PC-3 (cell line): ENCODE measurements around the gene MAPKAPK3. TPM values are rescaled to one million over a fixed set of nuclear protein-coding genes. Genes with fewer than 3 reads are reported as not detected.

ENCODE experiments used
- ATAC-seq: fragments of 200-7000 bp; cut with Tn5 transposase; 2 replicates; pipeline ENCODE4 v1.9.1; 2020; ENCODE audit warnings: mild to moderate bottlenecking, moderate library complexity
- BruUV-seq: library from RNA; stranded (reverse); fragments of 400-500 nt; replicated peaks from 2 replicates; lab custom pipeline; 2021; lab: Mats Ljungman, UMichigan
- CTCF ChIA-PET: fragments of 300-600 bp; sonication (Branson Sonifier 250); formaldehyde crosslinking; loops from one replicate; lab custom pipeline; 2022; ENCODE audit warnings: antibody characterized with exemption; lab: Charles Lee
- POLR2A ChIA-PET: fragments of 300-600 bp; sonication (Branson Sonifier 250); formaldehyde crosslinking; loops from one replicate; lab custom pipeline; 2022; ENCODE audit warnings: antibody characterized with exemption; ENCODE audit not compliant: unreplicated experiment; lab: Charles Lee
- DNase-seq: peaks from one replicate; pipeline ENCODE4 v3.0.0-alpha.2; 2015
- H2AFZ ChIP-seq: fragments of 300-600 bp; sonication (generic); 2 replicates; pipeline ENCODE4 v1.6.0; 2016; ENCODE audit warnings: antibody characterized with exemption, low read length
- H3F3A ChIP-seq: fragments of 300-600 bp; sonication (generic); one replicate; pipeline ENCODE4 v1.6.0; 2017; ENCODE audit warnings: antibody characterized with exemption, low read length, control low read depth, mild to moderate bottlenecking; ENCODE audit not compliant: unreplicated experiment
- H3K27ac ChIP-seq: fragments of 300-600 bp; sonication (generic); 2 replicates; pipeline ENCODE4 v1.5.1; 2016; ENCODE audit warnings: mild to moderate bottlenecking, low read length
- H3K27me3 ChIP-seq: fragments of 300-600 bp; sonication (generic); 2 replicates; pipeline ENCODE4 v1.6.1; 2016; ENCODE audit warnings: low read length, mixed read lengths
- H3K36me3 ChIP-seq: fragments of 300-600 bp; sonication (generic); 2 replicates; pipeline ENCODE4 v1.6.1; 2016; ENCODE audit warnings: low read depth, mixed run types, low read length, mixed read lengths
- H3K4me1 ChIP-seq: fragments of 300-600 bp; sonication (generic); 2 replicates; pipeline ENCODE4 v1.5.1; 2016; ENCODE audit warnings: low read length; ENCODE audit not compliant: insufficient read depth
- H3K4me2 ChIP-seq: fragments of 300-600 bp; sonication (generic); 2 replicates; pipeline ENCODE4 v1.6.0; 2016; ENCODE audit warnings: low read length
- H3K4me3 ChIP-seq: fragments of 300-600 bp; sonication (generic); 2 replicates; pipeline ENCODE4 v1.5.1; 2016; ENCODE audit warnings: mild to moderate bottlenecking, low read length, mixed read lengths
- H3K79me2 ChIP-seq: fragments of 300-600 bp; sonication (generic); 2 replicates; pipeline ENCODE4 v1.6.1; 2017; ENCODE audit warnings: low read length, mixed read lengths
- H3K9ac ChIP-seq: fragments of 300-600 bp; sonication (generic); 2 replicates; pipeline ENCODE4 v1.6.0; 2016; ENCODE audit warnings: mild to moderate bottlenecking, low read length
- H3K9me2 ChIP-seq: fragments of 300-600 bp; sonication (generic); replicated peaks from 2 replicates; pipeline ENCODE4 v1.6.1; 2016; ENCODE audit warnings: mixed run types, low read length, mixed read lengths
- H3K9me3 ChIP-seq: fragments of 300-600 bp; sonication (generic); 2 replicates; pipeline ENCODE4 v1.6.1; 2016; ENCODE audit warnings: low read length, mixed read lengths
- H4K20me1 ChIP-seq: fragments of 300-600 bp; sonication (generic); 2 replicates; pipeline ENCODE4 v1.6.1; 2016; ENCODE audit warnings: low read length, mixed read lengths
- EZH2 ChIP-seq: fragments of 300-600 bp; sonication (generic); IDR thresholded peaks from one replicate; pipeline ENCODE4 v1.6.1; 2017; ENCODE audit warnings: antibody characterized with exemption, mild to moderate bottlenecking, low read length; ENCODE audit not compliant: unreplicated experiment
- EZH2phosphoT487 ChIP-seq: fragments of 300-600 bp; sonication (generic); IDR thresholded peaks from 2 replicates; pipeline ENCODE4 v1.6.1; 2018; ENCODE audit warnings: mild to moderate bottlenecking, antibody characterized with exemption, low read length, borderline replicate concordance
- intact Hi-C: fragments of 100-400 bp; cut with micrococcal nuclease; formaldehyde crosslinking; loops from 2 replicates; pipeline ENCODE4 v1.9.0; 2023
- total RNA-seq: library from RNA; depleted of rRNA; stranded (reverse); fragments of >200 nt; gene quantifications from 2 replicates; pipeline ENCODE4 v1.2.3, GENCODE V29; 2014
- TF ChIP-seq, protein P1 (sequence below): fragments of 300-600 bp; sonication (generic); conservative IDR thresholded peaks from 2 replicates; pipeline ENCODE4 v1.5.1; 2017; ENCODE audit warnings: antibody characterized with exemption, low read depth, mild to moderate bottlenecking, low read length

MAPKAPK3 gene
- total RNA-seq, 1 experiment from 2014 or later = 142 TPM

DNA sequence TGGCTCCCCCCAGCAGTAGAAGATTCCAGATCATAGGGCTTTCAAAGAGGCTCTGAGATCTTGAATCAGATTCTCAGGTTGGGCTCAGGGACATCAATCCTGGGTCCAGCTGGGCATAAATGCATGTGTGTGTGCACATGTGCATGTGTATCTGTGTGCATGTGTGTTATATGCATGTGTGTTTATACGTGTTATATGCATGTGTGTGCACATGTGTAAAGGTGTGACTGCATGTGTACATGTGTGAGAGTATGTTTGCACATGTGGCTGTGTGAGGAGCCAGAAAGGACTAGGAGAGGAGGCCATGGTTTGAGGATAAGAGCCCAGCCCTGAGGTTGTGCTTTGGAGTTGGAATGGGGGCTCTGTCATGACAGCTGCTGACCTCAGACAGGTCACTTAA is 1.8 kb upstream of the MAPKAPK3 start:
- TF ChIP-seq EZH2phosphoT487 (no peak), EZH2 (no peak)
- TF ChIP-seq, protein P1, sequence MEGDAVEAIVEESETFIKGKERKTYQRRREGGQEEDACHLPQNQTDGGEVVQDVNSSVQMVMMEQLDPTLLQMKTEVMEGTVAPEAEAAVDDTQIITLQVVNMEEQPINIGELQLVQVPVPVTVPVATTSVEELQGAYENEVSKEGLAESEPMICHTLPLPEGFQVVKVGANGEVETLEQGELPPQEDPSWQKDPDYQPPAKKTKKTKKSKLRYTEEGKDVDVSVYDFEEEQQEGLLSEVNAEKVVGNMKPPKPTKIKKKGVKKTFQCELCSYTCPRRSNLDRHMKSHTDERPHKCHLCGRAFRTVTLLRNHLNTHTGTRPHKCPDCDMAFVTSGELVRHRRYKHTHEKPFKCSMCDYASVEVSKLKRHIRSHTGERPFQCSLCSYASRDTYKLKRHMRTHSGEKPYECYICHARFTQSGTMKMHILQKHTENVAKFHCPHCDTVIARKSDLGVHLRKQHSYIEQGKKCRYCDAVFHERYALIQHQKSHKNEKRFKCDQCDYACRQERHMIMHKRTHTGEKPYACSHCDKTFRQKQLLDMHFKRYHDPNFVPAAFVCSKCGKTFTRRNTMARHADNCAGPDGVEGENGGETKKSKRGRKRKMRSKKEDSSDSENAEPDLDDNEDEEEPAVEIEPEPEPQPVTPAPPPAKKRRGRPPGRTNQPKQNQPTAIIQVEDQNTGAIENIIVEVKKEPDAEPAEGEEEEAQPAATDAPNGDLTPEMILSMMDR = no peak
- H3F3A ChIP-seq = peaks cover 4% of the 10 kb centered on the region
- H3K4me1 ChIP-seq = peaks cover 48% of the 10 kb centered on the region
- no peak overlapping the region for H3K27ac ChIP-seq
- no peak overlapping the region for H3K4me3 ChIP-seq
- intact Hi-C loops = loop anchor here (2.0 to 5.0 kb wide), 2 partner anchors 57 to 178 kb away; partner anchors contain the start of gene DOCK3
- DNase-seq = no peak
- POLR2A ChIA-PET = no interaction called here
- H3K27me3 ChIP-seq = no peaks in the 10 kb centered on the region
- no peaks in the 10 kb centered on the region for H3K36me3 ChIP-seq
- H3K79me2 ChIP-seq = peaks cover 31% of the 10 kb centered on the region
- BruUV-seq = no TSS peak
- no peak overlapping the region for H3K4me2 ChIP-seq
- no peak overlapping the region for H3K9ac ChIP-seq
- ATAC-seq = no peak
- H4K20me1 ChIP-seq = no peaks in the 10 kb centered on the region
- CTCF ChIA-PET = no interaction called here
- no peaks in the 10 kb centered on the region for H3K9me2 ChIP-seq
- H3K9me3 ChIP-seq = no peaks in the 10 kb centered on the region
- no peak overlapping the region for H2AFZ ChIP-seq

DNA sequence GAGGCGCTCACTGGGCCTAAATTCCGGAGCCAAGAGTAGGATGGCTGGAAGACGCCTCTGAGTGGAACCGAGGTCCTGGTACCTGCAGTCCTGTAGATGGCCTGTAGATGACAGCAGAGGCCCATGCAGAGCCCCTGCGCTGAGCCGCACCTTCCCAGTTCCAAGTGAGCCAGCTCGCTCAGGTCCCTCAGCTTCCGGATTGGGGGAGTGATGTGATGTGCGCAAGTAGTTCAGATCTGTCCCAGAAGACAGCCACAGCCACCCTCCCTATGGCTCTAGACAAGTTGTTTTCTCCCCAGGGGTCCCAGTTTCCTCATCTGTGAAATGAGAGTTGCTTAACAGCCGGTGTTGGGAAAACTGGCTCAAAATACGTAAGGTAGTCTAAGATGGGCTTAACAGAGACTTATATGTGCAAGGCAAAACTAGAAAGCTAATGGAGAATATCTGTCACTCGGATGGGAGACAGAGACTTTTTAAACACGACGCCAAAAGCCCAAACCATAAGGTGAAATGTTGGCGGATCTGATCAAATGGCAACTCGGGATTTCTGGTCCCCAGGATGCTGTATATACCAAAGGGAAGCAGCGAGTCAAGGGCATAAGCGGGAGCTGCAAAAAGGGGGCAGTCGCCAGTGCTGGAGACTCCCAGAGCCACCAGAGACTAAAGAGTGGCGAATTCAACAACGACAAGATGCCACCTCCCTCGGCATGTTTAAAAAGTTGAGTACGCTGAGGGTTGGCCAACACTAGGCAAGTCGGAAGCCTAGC is 765 bp upstream of the MAPKAPK3 start:
- H3K4me1 ChIP-seq = peaks cover 50% of the 10 kb centered on the region
- H2AFZ ChIP-seq = peak overlapping the region; percentile 99
- intact Hi-C loops = loop anchor here (1.0 to 5.0 kb wide), 8 partner anchors 36 to 769 kb away; partner anchors contain the start of genes DOCK3 and MANF
- H3K4me2 ChIP-seq = peak overlapping the region; percentile 97
- ChIA-PET CTCF (interaction anchor here (0.5 to 1.7 kb wide), 10 partner anchors 11 to 1024 kb away, joined by 3 to 40 read pairs (median 6); partner anchors contain the start of gene DOCK3), POLR2A (interaction anchor here (0.5 to 0.6 kb wide), 2 partner anchors 27 to 769 kb away, joined by 5 to 6 read pairs; partner anchors contain the start of gene MANF)
- H3K27ac ChIP-seq = 0 out of 2 replicates have a peak overlapping the region, but pooled peaks have one; percentile 4
- H3K36me3 ChIP-seq = no peaks in the 10 kb centered on the region
- TSS peak; percentile 64 for BruUV-seq
- ATAC-seq (peak; percentile 30), DNase-seq (peak; percentile 91)
- no peaks in the 10 kb centered on the region for H3K9me3 ChIP-seq
- H3K79me2 ChIP-seq = peaks cover 41% of the 10 kb centered on the region
- peak overlapping the region; percentile 78 for H3K4me3 ChIP-seq
- TF ChIP-seq, protein P1 = peak; percentile 98
- no peak for TF ChIP-seq EZH2phosphoT487
- H3K27me3 ChIP-seq = no peaks in the 10 kb centered on the region
- H3K9ac ChIP-seq = no peak overlapping the region
- H3F3A ChIP-seq = peaks cover 4% of the 10 kb centered on the region
- no peaks in the 10 kb centered on the region for H4K20me1 ChIP-seq
- no peaks in the 10 kb centered on the region for H3K9me2 ChIP-seq
